A673 (cell line): ENCODE results near the gene HIGD2A. TPM values are rescaled to one million over a fixed set of nuclear protein-coding genes. Genes with fewer than 3 reads are reported as not detected.

ENCODE experiments used
- BruUV-seq: library from RNA; stranded (reverse); fragments of 400-500 nt; replicated peaks from 2 replicates; lab custom pipeline; 2021; lab: Mats Ljungman, UMichigan
- CTCF ChIA-PET: fragments of 300-600 bp; sonication (Branson Sonifier 250); formaldehyde crosslinking; loops from one replicate; lab custom pipeline; 2022; ENCODE audit warnings: antibody characterized with exemption; lab: Charles Lee
- POLR2A ChIA-PET: fragments of 300-600 bp; sonication (Branson Sonifier 250); formaldehyde crosslinking; loops from one replicate; lab custom pipeline; 2022; ENCODE audit warnings: antibody characterized with exemption; ENCODE audit not compliant: low non-redundant PET; lab: Charles Lee
- DNase-seq: peaks from one replicate; pipeline ENCODE4 v3.0.0-alpha.2; 2015; ENCODE audit warnings: low spot score
- H3K27ac ChIP-seq: fragments of 200-600 bp; sonication (generic); 2 replicates; pipeline ENCODE4 v1.5.1; 2016; ENCODE audit warnings: mixed run types, low read depth, mild to moderate bottlenecking, mixed read lengths, antibody characterized with exemption, low read length; ENCODE audit not compliant: poor library complexity, severe bottlenecking
- H3K27me3 ChIP-seq: fragments of 200-600 bp; sonication (generic); replicated peaks from 2 replicates; pipeline ENCODE4 v1.6.1; 2017; ENCODE audit warnings: mixed run types, low read depth, mild to moderate bottlenecking, mixed read lengths, antibody characterized with exemption, low read length; ENCODE audit not compliant: insufficient read depth, poor library complexity
- H3K36me3 ChIP-seq: fragments of 200-600 bp; sonication (generic); 2 replicates; pipeline ENCODE4 v1.6.1; 2016; ENCODE audit warnings: mixed run types, mild to moderate bottlenecking, mixed read lengths, antibody characterized with exemption, low read length; ENCODE audit not compliant: insufficient read depth, poor library complexity, severe bottlenecking
- H3K4me1 ChIP-seq: fragments of 200-600 bp; sonication (generic); 2 replicates; pipeline ENCODE4 v1.6.1; 2017; ENCODE audit warnings: mixed run types, mild to moderate bottlenecking, mixed read lengths, antibody characterized with exemption, low read length; ENCODE audit not compliant: insufficient read depth, poor library complexity, severe bottlenecking
- H3K4me3 ChIP-seq: fragments of 200-600 bp; sonication (generic); 2 replicates; pipeline ENCODE4 v1.5.1; 2016; ENCODE audit warnings: low read depth, mixed run types, mild to moderate bottlenecking, mixed read lengths, low read length; ENCODE audit not compliant: poor library complexity, severe bottlenecking
- H3K9me3 ChIP-seq: fragments of 200-600 bp; sonication (generic); 2 replicates; pipeline ENCODE4 v1.6.1; 2016; ENCODE audit warnings: mixed run types, low read depth, mild to moderate bottlenecking, mixed read lengths, antibody characterized with exemption, low read length; ENCODE audit not compliant: poor library complexity, severe bottlenecking
- EZH2 ChIP-seq: fragments of 200-600 bp; sonication (generic); IDR thresholded peaks from 2 replicates; pipeline ENCODE4 v1.6.1; 2017; ENCODE audit warnings: borderline replicate concordance, low read depth, mild to moderate bottlenecking, mixed read lengths, antibody characterized with exemption, low read length; ENCODE audit not compliant: poor library complexity, severe bottlenecking
- intact Hi-C: fragments of 100-400 bp; cut with micrococcal nuclease; formaldehyde crosslinking; loops from one replicate; pipeline ENCODE4 v1.10.0; 2022; ENCODE audit not compliant: unreplicated experiment
- total RNA-seq: library from RNA; stranded (reverse); gene quantifications from 2 replicates; pipeline ENCODE4 v1.2.3, GENCODE V29; 2021
- TF ChIP-seq, protein P1 (sequence below): fragments of 300-800, 200-600 bp; sonication (generic); conservative IDR thresholded peaks from 2 replicates; pipeline ENCODE4 v1.5.1; 2017; ENCODE audit warnings: low read depth, mild to moderate bottlenecking, antibody characterized with exemption, low read length, moderate library complexity, mixed read lengths

Gene HIGD2A
- total RNA-seq, 1 experiment from 2014 or later, result 81.7 TPM

DNA sequence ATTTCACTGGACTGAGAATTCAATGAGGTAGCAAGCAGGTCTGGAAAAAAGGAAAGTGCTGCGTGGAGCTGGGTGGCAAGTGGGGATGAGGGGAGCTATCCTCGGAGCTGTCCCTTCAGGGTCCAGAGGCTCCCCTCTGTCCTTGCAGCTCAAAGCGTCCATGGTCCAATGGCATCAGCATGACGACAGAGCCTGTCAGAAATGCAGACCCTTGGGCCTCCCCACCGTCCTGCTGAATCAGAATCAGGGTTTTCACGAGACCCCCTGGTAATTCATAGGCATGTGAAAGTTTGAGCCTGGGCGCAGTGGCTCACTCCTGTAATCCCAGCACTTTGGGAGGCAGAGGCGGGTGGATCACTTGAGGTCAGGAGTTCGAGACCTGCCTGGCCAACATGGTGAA lies 5.5 kb downstream of the HIGD2A start:
- intact Hi-C loops, result no loop called here
- Histone ChIP-seq H3K27ac (no peak overlapping the region), H3K36me3 (no peaks in the 10 kb centered on the region), H3K4me1 (peaks cover 3% of the 10 kb centered on the region), H3K4me3 (no peak overlapping the region), H3K9me3 (no peaks in the 10 kb centered on the region), H3K27me3 (no peaks in the 10 kb centered on the region)
- DNase-seq, result no peak
- ChIA-PET CTCF (no interaction called here), POLR2A (no interaction called here)
- TF ChIP-seq, protein P1, sequence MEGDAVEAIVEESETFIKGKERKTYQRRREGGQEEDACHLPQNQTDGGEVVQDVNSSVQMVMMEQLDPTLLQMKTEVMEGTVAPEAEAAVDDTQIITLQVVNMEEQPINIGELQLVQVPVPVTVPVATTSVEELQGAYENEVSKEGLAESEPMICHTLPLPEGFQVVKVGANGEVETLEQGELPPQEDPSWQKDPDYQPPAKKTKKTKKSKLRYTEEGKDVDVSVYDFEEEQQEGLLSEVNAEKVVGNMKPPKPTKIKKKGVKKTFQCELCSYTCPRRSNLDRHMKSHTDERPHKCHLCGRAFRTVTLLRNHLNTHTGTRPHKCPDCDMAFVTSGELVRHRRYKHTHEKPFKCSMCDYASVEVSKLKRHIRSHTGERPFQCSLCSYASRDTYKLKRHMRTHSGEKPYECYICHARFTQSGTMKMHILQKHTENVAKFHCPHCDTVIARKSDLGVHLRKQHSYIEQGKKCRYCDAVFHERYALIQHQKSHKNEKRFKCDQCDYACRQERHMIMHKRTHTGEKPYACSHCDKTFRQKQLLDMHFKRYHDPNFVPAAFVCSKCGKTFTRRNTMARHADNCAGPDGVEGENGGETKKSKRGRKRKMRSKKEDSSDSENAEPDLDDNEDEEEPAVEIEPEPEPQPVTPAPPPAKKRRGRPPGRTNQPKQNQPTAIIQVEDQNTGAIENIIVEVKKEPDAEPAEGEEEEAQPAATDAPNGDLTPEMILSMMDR, result no peak
- no peak for TF ChIP-seq EZH2
- no TSS peak for BruUV-seq

DNA sequence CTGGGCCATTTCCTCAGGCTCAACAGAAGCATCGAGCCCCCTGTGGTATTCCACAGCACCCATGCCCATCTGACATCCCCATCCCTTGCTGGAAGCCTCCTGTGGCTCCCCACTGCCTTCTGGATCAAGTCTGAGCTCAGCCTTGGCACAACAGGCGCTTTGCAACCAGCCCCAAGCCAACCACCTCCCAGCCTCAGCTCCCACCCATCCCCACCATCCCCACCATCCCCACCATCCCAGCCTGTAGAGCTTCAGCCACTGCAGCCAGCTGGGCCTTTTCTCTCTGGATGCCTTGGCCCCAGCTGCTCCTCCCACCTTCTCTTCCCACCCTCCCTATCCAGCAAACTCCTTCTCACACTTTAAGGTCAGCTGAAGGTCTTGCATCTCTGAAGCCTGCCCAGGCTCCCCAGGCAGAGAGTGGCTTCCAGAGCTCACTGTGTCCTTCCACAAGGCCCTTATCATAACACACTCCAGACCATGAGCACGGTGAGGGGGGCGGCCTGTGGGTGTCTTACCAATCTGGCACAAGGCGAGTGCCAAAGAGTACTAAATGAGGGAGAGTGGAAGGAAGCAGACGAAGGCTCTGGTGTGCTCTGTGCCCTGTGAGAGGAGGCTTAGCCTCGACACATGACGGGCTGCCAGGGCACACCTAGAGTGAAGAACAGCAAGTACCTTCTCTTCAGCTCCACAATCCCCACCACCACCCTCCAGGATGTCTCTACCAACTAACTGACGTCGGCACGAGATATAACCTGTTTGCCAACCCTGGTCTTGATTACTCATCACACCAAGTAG lies 6.5 kb downstream of the HIGD2A start:
- Histone ChIP-seq H3K4me3 (no peak overlapping the region), H3K9me3 (no peaks in the 10 kb centered on the region), H3K27ac (no peak overlapping the region), H3K4me1 (no peaks in the 10 kb centered on the region), H3K27me3 (no peaks in the 10 kb centered on the region), H3K36me3 (no peaks in the 10 kb centered on the region)
- ChIA-PET POLR2A (no interaction called here), CTCF (no interaction called here)
- DNase-seq, result no peak
- no peak for TF ChIP-seq EZH2
- TF ChIP-seq, protein P1, result no peak
- intact Hi-C loops, result no loop called here
- no TSS peak for BruUV-seq

DNA sequence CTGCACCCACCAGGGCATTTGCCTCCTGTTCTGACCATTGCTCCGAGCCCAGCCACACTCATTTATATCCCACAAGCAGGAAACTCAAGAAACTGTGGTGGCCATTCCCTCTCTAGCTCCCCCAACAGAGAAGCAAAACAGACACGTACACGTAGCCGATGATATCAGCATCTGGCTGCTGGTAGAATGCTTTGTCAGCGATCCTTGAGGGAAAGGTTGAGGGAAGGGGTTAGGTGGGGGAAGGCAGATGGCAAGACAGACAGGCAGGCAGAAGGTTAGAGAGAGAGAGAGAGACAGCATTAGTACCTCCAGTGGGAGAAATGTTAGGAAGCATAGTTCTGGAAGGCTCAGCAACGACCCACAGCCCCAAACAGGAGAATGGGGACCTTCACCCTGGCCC lies 7.8 kb downstream of the HIGD2A start:
- Histone ChIP-seq H3K4me3 (no peak overlapping the region), H3K36me3 (no peaks in the 10 kb centered on the region), H3K4me1 (no peaks in the 10 kb centered on the region), H3K27me3 (no peaks in the 10 kb centered on the region), H3K9me3 (no peaks in the 10 kb centered on the region), H3K27ac (no peak overlapping the region)
- intact Hi-C loops, result no loop called here
- TF ChIP-seq, protein P1, result no peak
- no peak for TF ChIP-seq EZH2
- DNase-seq, result peak; percentile 12
- BruUV-seq, result no TSS peak
- ChIA-PET POLR2A (no interaction called here), CTCF (no interaction called here)
